ENCODE measurements around the gene BEAN1.
A peak's percentile ranks its signal among the peaks of the same experiment; 100 is the strongest.

The BEAN1 gene

DNA sequence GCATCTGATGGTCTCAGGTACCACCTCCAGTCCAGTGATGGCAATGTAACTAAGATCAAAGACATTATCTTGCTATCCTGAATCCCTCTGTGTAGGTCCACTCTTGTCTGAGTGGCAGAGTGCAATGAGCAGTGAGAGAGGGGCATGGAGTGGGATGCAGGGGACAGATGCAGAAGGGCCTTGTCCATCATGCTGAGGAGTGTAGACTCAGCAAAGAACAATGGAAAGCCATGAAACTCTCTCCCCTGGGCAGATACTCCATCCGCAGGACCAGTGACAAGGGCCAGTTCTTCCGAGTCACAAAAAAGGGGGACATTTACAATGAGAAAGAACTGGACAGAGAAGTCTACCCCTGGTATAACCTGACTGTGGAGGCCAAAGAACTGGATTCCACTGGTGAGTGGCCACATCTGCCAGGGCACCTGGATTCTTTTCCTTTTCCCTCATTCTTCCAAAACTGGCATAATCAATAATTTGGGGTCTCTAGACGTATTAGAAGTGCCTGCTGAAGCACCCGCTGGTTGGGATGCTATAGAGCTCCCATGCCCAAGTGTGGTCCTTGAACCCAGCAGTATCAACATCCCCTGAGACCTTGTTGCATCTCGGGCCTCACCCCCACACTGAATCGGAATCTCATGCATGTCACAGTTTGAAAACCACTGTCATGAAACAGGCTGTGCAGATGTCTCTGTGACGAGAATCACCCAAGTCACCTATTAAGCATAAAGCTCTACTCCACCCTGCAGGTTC is 31.1 kb upstream of the BEAN1 start:
- DNase-seq, result no peak

DNA sequence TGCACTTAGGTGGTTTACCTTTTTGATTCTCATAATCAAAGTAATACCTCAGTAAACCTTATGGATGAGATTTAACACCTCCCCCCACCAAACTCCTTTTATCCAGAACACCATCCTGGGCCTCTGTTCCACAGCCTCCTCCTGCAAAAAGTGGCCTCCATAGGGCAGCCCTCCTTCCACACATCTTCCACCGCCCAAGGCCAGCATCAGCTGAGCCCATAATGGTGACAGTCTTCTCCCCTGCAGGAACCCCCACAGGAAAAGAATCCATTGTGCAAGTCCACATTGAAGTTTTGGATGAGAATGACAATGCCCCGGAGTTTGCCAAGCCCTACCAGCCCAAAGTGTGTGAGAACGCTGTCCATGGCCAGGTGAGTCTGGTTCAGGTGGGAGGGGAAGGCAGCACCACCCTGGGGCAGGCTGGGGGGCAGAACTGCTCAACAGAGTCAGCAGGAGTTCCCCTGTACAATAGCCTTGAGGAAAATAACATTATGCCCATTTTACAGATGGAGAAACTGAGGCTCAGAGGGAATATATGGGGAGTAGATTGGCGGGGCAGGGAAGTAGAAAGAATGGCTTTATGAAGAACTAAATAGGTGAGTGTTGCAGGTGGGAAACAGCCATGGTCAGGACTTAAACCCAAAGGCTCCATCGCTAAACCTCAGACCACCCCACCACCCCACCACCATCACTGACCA is 29.2 kb upstream of the BEAN1 start:
- no peak for DNase-seq

DNA sequence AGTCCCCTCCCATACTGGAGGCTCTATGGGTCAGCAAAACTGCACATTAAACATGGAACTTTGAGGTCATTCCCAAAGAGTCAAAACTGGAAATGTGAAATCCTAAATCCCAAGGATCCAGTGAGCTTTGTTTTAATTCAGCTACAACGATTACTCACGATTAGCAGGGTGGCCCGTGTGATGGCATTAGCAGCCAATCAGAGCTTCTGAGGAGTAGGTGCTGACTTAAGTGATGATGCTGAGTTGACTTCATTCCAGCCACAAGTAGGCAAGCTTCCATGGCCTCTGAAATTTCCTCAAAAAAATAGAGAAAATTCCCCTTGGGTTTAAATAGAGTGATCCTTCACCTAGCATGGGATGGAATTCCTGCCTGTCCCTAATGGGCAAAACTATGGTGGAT is 28.1 kb upstream of the BEAN1 start:
- DNase-seq, result no peak

DNA sequence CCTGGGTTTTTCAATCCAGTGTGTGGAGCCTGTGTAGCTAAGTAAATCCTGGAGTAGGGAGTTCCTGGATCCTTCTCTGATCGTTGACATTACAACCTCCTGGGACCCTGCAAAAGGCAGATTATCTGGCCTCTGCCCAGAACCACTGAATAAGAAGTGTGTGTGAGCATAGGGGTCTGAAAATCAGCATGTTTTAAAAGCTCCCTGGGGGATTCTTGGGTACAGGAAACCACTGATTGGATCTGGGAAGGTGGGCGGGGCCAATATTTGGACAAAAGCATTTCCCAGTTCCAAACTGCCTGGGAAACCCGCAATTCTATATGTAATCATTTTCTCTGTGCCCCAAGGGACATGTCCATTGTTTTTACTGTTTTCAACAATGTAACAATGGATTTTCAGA is 27.2 kb upstream of the BEAN1 start:
- peak; percentile 7 to 27 for DNase-seq

DNA sequence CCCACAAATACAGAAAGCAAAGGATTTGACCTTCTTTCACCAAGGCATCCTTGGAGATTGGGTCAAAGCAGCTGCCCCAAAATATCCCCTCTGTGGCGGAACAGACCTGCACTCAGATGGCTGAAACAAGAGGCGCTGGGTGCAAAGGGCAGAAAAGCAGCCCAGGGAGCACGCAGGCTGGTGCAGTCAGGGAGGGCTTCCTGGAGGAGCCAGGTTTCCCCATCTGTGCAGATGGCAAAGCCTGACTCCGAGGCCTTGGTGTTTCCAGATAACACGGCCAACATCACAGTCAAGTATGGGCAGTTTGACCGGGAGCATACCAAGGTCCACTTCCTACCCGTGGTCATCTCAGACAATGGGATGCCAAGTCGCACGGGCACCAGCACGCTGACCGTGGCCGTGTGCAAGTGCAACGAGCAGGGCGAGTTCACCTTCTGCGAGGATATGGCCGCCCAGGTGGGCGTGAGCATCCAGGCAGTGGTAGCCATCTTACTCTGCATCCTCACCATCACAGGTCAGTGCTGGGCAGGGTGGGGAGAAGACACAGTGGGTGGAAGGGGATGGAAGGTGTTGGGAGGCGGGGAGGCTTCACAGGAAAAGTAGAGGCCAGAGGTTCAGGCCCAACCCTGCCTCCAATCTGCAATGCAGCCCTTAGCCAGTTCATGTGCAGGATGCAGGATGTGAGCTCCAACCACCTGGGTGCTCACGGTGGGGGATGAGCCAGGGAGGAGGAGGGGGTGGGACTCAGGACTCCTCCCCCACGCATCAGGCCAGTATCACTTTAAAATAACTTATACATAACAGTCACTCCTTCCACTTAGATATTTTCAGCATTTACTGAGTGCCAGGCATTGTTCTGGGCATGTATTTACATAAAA is 26.4 kb upstream of the BEAN1 start:
- DNase-seq, result peak in 1 of 2 experiments; percentile 2

DNA sequence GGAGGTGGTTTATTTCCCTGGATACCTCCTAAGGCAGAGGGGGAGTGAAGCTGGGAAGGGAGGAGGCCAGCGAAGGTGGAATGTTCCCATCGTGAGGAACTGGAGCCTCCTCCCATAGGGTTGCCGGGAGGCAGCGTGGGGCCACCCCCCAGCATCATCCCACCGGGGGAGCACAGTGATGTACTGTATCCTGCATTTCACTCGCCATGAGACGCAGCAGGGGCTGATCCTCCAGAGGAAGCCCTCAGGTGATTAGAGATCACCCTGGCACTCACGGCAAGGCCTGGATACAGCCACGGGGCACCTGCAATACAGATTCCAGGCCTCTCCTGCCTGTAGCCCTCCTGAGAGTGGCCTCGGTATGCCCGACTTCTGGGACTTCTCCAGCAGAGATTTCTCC is 25.5 kb upstream of the BEAN1 start:
- no peak for DNase-seq

DNA sequence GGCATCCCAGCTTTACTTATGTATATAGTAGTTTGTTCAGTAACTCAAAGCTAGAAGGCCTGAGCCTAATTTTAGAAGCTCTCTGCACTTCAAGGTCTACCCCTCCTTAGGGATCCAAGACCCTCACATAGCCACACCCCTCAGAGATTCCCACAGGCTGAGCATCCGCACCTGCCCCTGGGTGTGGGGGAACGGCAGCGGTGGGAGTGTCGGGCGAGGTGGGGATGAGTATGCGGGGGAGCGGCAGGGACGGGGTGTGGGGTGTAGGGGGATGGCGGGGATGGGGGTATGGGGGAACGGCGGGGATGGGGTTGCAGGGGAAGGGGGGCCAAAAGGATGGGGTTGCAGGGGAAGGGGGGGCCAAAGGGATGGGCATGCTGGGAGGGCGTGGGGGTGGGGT is 24.9 kb upstream of the BEAN1 start:
- no peak for DNase-seq

DNA sequence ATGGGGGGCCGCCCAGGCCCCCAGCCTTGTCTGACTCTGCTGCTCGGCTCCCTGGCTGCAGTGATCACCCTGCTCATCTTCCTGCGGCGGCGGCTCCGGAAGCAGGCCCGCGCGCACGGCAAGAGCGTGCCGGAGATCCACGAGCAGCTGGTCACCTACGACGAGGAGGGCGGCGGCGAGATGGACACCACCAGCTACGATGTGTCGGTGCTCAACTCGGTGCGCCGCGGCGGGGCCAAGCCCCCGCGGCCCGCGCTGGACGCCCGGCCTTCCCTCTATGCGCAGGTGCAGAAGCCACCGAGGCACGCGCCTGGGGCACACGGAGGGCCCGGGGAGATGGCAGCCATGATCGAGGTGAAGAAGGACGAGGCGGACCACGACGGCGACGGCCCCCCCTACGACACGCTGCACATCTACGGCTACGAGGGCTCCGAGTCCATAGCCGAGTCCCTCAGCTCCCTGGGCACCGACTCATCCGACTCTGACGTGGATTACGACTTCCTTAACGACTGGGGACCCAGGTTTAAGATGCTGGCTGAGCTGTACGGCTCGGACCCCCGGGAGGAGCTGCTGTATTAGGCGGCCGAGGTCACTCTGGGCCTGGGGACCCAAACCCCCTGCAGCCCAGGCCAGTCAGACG is 24.4 kb upstream of the BEAN1 start:
- no peak for DNase-seq

DNA sequence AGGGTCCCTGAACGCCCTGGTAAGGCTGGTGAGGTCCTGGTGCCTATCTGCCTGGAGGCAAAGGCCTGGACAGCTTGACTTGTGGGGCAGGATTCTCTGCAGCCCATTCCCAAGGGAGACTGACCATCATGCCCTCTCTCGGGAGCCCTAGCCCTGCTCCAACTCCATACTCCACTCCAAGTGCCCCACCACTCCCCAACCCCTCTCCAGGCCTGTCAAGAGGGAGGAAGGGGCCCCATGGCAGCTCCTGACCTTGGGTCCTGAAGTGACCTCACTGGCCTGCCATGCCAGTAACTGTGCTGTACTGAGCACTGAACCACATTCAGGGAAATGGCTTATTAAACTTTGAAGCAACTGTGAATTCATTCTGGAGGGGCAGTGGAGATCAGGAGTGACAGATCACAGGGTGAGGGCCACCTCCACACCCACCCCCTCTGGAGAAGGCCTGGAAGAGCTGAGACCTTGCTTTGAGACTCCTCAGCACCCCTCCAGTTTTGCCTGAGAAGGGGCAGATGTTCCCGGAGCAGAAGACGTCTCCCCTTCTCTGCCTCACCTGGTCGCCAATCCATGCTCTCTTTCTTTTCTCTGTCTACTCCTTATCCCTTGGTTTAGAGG is 23.5 kb upstream of the BEAN1 start:
- DNase-seq, result no peak

DNA sequence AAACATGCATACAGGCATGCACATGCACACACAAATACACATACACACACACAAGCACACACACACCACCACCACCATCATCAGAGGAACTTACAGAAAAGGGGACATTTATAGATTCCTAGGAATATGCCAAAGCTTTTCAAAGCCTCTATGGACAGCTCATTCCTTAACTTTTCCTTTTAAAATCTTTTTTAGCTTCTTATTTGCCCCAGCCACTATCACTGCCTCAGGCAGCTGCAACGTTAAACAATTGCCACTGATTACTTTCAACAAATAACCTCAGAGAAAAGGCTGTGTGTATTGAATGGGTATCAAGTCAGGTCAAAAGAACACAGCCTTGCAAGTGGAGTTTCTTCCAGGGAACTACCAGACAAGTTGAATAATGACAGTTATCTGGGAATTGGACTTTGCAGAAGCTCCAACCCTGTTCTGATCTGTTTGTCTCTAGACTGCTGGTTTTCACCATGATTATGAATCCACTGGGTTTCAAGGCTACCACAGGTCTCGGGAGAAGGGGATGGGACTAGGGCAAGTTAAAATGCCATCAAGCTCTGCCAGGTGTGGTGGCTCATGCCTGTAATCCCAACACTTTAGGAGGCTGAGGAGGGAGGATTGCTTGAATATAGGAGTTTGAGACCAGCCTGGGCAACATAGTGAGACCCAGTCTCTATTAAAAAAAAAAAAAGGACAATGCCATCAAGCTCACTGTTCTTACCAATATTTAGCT is 21.9 kb upstream of the BEAN1 start:
- no peak for DNase-seq

DNA sequence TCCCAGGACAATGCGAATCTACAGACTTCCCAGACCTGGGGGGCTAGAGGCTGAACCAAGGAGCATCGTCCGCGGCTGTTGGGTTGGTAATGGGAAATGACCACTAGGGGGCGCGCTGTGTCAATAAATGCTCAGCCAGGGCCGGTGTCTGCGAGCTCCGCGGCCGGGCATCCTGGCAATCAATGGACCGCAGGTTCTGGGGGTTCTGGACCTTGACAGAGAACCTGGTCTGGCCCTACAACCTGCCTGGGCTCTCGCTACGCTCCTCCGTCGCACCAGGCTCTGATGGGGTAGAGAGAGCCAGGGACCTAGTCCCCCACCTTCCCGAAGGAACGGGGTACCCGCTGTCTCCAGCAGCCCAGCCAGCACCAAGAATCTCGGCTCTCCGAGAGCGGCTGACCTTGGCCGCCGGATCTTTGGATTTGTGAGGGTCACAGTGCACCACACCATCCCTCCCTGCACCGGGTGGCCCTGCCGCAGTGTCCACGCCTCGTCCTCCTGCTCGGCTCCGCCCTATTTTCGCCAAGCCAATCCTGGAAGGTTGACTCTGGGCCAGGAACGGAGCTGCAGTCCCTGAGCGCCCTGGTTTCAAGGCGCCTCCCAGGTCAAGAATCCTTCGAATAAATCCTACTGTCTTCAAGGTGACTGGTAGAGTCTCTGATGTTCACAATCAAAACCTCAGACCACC is 20.4 kb upstream of the BEAN1 start:
- DNase-seq, result peak in 1 of 2 experiments; percentile 69

DNA sequence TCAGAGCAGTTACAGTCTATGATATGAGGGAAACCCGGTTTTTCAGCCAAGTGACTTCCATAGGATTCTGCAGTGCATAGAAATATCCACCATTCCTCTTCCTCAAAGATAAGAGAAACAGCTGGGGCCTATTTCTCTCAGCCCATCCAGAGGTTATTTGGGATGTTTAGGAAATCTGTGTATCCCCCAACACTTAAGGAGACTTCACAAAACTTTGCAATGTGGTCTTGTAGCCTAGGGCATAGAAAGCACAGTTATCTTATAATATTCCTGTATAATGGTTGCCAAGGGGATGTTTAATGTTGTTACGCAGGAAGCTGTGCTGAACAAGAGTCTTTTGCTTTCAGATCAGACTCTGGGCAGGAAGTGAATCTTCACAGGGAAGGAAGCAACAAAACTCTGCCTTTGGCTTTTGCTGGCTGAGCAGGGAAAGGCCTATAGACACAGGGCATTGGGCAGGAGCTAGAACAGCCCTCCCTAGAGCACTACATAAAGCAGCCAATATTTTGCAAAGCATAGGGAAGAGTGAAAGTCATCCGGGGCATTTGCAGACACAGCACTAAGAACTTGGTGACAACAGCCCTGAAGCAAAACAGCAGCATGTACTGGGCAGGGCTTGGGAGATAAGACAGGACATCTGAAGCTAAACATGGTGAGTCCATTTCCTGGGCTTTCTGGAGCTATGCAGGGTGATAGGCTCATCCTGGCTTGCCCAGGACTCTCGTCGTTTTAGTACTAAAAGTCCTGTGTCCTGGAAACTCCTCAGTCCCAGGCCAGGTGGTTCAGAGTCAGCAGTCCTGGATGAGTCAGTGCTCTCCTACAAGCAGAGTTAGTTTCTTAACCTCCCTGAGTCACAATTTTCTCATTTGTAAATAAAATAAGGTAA is 18.7 kb upstream of the BEAN1 start:
- DNase-seq, result peak; percentile 61 to 74

DNA sequence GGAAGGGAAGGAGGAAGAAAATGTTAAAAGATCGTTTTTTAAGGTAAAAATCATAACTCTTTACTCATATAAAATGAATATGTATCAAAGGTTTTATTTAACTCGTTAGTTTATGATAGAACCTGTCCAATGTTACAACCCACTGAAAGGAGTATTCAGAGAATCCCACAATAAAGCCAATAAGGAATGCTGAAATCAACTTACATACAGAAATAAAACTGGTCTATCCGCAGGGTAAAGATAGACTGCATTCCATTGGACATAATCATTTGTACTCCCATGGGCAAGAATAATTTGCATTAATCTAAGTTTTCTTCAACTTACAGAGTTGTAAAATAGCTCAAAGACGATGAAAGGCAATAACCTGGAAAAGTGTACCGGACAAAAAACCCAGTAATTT is 17.9 kb upstream of the BEAN1 start:
- DNase-seq, result no peak

DNA sequence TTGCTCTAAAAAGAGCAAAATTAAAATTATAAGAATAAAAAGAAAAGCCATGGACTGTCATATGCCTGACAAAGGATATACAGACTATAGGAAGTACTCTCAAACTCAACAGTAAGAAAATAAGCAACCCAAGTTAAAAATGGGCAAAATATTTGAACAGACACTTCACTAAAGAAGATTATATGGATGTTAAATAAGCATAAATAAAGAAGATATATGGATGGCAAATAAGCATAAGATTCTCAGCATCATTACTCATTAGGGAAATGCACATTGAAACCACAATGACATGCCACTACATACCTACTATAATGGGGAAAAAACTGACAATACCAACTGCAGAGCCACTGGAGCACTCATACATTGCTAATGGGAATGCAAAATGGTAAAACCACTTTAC is 14.9 kb upstream of the BEAN1 start:
- DNase-seq, result no peak

DNA sequence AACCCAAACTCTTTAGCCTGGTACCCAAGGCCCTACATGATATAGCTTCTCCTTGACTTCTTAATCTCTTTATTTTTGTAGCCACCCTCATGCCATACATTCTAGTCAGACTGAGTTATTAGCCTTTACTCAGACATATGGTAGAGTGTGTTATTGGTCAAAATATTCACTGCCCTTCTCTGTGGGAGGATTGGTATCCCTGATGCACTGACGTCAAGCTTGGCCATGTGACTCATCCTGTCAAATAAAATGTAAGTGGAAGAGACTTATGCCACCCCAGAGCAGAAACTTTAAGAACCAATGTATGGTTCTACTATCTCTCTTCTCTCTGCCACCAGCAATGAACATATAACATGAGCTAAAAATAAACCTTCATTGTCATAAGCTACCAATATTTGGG is 12.2 kb upstream of the BEAN1 start:
- DNase-seq, result no peak

DNA sequence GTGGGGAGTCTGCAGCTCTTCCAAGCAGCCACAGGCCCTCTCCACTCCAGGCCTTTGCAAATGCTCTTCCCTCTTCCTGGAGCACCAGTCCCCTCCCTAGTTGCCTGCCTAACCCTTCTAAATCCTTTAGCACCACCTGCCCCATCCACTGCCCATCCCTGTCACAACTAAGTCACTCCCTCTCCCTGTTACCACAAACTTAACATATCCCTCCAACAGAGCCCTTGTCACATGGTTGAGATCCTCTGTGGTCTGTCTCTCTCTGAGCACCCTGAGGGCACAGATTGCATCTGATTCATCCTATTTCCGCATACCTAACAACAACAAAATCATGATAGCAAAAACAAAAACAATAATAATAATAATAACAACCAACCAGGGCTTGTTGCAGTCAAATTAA is 11.0 kb upstream of the BEAN1 start:
- no peak for DNase-seq

DNA sequence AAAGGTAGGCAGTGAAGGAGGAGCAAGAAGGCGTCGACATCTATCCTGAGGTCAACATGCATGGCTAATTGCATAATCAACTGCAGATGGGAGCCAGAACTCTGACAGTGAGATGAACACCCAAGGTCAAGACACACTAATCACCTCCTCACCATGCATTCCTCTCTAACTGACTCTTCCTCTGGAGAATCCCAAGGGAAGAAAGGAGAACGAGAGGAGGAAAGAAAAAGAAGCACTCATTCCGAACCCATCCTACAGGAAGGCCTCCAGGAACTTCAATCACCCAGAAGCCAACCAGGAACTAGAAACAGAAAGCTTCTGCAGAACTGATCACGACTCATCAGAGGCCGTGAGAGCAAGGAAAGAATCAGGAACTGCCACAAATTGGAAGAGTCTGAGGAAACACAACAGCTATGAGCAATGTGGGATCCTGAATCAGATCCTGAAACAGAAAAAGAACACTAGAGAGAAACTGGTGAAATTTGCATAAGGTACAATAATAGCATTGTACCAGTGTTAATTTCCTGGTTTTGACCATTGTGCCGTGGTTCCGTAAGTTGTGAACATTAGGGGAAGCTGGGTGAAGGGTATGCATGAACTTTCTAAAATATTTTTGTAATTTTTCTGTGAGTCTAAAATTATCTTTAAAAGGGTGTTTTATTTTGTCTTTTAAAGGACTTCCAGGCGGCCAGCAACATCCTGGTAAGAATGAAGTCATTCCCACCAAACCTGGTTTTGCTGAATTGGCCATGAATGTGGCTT is 10.0 kb upstream of the BEAN1 start:
- no peak for DNase-seq

DNA sequence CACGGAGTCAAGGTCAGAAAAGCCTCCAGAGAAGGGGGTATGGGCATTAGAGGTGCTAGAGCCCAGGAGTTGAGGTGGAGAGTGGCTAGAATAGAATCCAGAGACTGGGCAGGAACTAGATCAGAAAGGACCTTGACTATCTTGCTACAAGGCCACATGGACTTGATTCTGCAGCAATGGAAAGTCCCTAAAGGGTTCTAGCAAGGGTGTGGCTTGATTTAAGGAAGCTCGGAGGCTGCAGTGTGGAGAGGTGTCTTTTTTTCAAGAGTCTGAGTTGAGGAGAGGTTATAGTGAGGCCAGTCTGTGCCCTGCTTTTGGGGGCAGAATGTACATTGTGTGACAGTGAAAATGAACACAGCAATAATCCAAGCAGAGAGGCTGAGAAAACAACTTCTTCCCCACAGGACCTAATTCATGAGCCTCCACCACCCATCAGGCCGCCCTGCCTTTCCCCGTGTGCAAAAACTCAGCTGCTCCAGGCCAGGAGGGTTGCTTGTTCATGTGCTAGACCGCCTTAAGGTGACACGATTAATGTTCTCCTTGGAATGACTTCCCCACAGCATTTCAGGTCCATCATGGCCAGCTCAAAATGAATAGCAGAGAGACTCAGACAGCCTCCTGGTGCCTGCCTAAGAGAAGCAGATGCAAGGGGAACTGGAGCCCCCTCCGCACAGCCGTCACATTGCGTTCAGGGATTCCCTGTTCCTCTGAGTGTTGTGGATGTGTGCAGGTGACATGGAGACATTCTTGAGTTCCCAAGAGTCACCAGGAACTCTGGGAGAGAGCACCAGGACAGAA is 8.7 kb upstream of the BEAN1 start:
- no peak for DNase-seq

DNA sequence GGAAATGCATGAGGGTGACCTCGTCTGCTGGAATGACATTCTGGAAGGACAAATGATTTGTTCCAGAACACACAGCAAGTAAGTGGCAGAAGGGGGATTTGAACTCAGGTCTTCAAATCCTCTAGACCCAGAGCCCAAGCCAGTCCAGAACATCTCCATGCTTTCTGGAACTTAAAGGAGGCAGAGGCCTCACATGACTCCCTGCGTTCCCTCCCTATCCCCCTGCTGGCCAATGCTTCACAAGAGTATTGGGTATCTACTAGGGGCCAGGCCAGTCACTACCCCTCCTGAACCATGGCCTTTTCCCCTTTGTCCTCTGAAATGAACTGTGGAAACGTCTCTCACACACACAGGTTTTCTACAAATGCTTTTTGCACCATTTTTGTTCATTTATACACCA is 7.6 kb upstream of the BEAN1 start:
- DNase-seq, result no peak
